HG02678 (cell line): ENCODE results near the gene NELL2.
"Not testable (repeated sequence)": the region's sequence is repeated elsewhere in the genome, so short reads cannot be mapped to it uniquely, and the experiment has no call there.

Source experiments
- ATAC-seq: cut with Tn5 transposase; IDR thresholded peaks from one replicate; pipeline ENCODE4 v1.9.1; 2021; ENCODE audit warnings: mild to moderate bottlenecking, moderate library complexity; ENCODE audit not compliant: unreplicated experiment

Gene NELL2

GRCh38 chr12:44875954-44876543, at the start of gene NELL2:
TSS of gene NELL2 (minus strand) at chr12:44876315. CDS start at chr12:44875869, 446 bp downstream.
- ATAC-seq: no peak

GRCh38 chr12:44921736-44922135, 45.6 kb upstream of the NELL2 start:
- no peak for ATAC-seq

GRCh38 chr12:44917141-44917540, 41.0 kb upstream of the NELL2 start:
- no peak for ATAC-seq

GRCh38 chr12:44915958-44916357, 39.8 kb upstream of the NELL2 start:
- no peak for ATAC-seq

- ATAC-seq: no peak
Measured at GRCh38 chr12:44904321-44904720, 28.2 kb upstream of the NELL2 start.

- ATAC-seq: not testable (repeated sequence)
Measured at GRCh38 chr12:44898108-44898507, 22.0 kb upstream of the NELL2 start.

GRCh38 chr12:44889926-44890325, 13.8 kb upstream of the NELL2 start:
- ATAC-seq: no peak

GRCh38 chr12:44889162-44889561, 13.0 kb upstream of the NELL2 start:
- ATAC-seq: no peak

GRCh38 chr12:44885902-44886301, 9.8 kb upstream of the NELL2 start:
- ATAC-seq: no peak

GRCh38 chr12:44881197-44881596, 5.1 kb upstream of the NELL2 start:
- no peak for ATAC-seq

GRCh38 chr12:44876544-44877410, 662 bp upstream of the NELL2 start:
- ATAC-seq: no peak

- no peak for ATAC-seq
Measured at GRCh38 chr12:44875417-44875953, 630 bp downstream of the NELL2 start.

GRCh38 chr12:44874981-44875416, 1.1 kb downstream of the NELL2 start:
- no peak for ATAC-seq

- ATAC-seq: no peak
Measured at GRCh38 chr12:44873898-44874297, 2.2 kb downstream of the NELL2 start.

GRCh38 chr12:44869503-44869902, 6.6 kb downstream of the NELL2 start:
- no peak for ATAC-seq

GRCh38 chr12:44863867-44864266, 12.2 kb downstream of the NELL2 start:
- no peak for ATAC-seq

GRCh38 chr12:44859998-44860689, 16.0 kb downstream of the NELL2 start:
- ATAC-seq: no peak

- ATAC-seq: no peak
Measured at GRCh38 chr12:44858226-44858855, 17.8 kb downstream of the NELL2 start.

GRCh38 chr12:44852483-44852882, 23.6 kb downstream of the NELL2 start:
- no peak for ATAC-seq

GRCh38 chr12:44851586-44851985, 24.5 kb downstream of the NELL2 start:
- ATAC-seq: no peak

- ATAC-seq: peak; percentile 47
Measured at GRCh38 chr12:44848703-44849085, 27.4 kb downstream of the NELL2 start.
